IPS-NIHi7 (cell line): ENCODE results near the gene BIN2.

Experiments
- DNase-seq: peaks from one replicate; pipeline ENCODE4 v3.0.0; 2012; ENCODE audit warnings: mixed read lengths; ENCODE audit errors: extremely low spot score

Gene BIN2

GRCh38 chr12:51323966-51324895 is at the start of gene BIN2:
BIN2 (minus strand) TSS chr12:51324174; CDS start chr12:51324102, 72 bp downstream.
- DNase-seq: no peak

GRCh38 chr12:51373187-51373586 is 49.2 kb upstream of the BIN2 start:
- no peak for DNase-seq

GRCh38 chr12:51372021-51372420 is 48.0 kb upstream of the BIN2 start:
- DNase-seq: no peak

GRCh38 chr12:51371295-51371953 is 47.5 kb upstream of the BIN2 start:
- DNase-seq: peak; percentile 85

GRCh38 chr12:51370667-51371066 is 46.7 kb upstream of the BIN2 start:
- no peak for DNase-seq

GRCh38 chr12:51369581-51369980 is 45.6 kb upstream of the BIN2 start:
- no peak for DNase-seq

- no peak for DNase-seq
These were observed 44.9 kb upstream of the BIN2 start for GRCh38 chr12:51368640-51369517.

GRCh38 chr12:51365276-51365675 is 41.3 kb upstream of the BIN2 start:
- DNase-seq: no peak

GRCh38 chr12:51364001-51364400 is 40.0 kb upstream of the BIN2 start:
- no peak for DNase-seq

- DNase-seq: no peak
These were observed 38.9 kb upstream of the BIN2 start for GRCh38 chr12:51362747-51363342.

GRCh38 chr12:51362307-51362706 is 38.3 kb upstream of the BIN2 start:
- no peak for DNase-seq

- DNase-seq: no peak
These were observed 37.4 kb upstream of the BIN2 start for GRCh38 chr12:51361161-51362016.

- DNase-seq: no peak
These were observed 36.3 kb upstream of the BIN2 start for GRCh38 chr12:51360315-51360714.

GRCh38 chr12:51359851-51360250 is 35.9 kb upstream of the BIN2 start:
- no peak for DNase-seq

GRCh38 chr12:51358496-51358895 is 34.5 kb upstream of the BIN2 start:
- no peak for DNase-seq

- no peak for DNase-seq
These were observed 33.5 kb upstream of the BIN2 start for GRCh38 chr12:51357374-51358047.

GRCh38 chr12:51351913-51352532 is 28.0 kb upstream of the BIN2 start:
- peak; percentile 83 for DNase-seq

GRCh38 chr12:51349026-51349425 is 25.1 kb upstream of the BIN2 start:
- no peak for DNase-seq

- DNase-seq: no peak
These were observed 24.1 kb upstream of the BIN2 start for GRCh38 chr12:51348116-51348515.

- no peak for DNase-seq
These were observed 22.6 kb upstream of the BIN2 start, which contains the start of gene CELA1 for GRCh38 chr12:51346581-51346980. CELA1 (minus strand) TSS chr12:51346679; CDS start chr12:51346638, 41 bp downstream.
